Vagina (tissue), 2 donors: ENCODE measurements around the gene ZFYVE1.

ENCODE experiments used
- POLR2AphosphoS5 ChIP-seq, 2 donors: sonication (generic); formaldehyde crosslinking; IDR thresholded peaks; one replicate each; pipeline ENCODE4 v1.9.0; 2017; ENCODE audit warnings: antibody characterized with exemption in 2 of 2, mild to moderate bottlenecking in 2 of 2, low read depth in 1 of 2; ENCODE audit not compliant: insufficient read depth in 1 of 2
- TF ChIP-seq, protein P1 (sequence below), 3 experiments: fragments of 450-650 bp in 2 of 3; fragments of 200-600 bp in 1 of 3; sonication (generic) in 1 of 3; IDR thresholded peaks; one replicate each; pipeline ENCODE4 v1.5.1; 2017 to 2019; ENCODE audit warnings: antibody characterized with exemption in 3 of 3, mild to moderate bottlenecking in 2 of 3, moderate library complexity in 2 of 3

DNA sequence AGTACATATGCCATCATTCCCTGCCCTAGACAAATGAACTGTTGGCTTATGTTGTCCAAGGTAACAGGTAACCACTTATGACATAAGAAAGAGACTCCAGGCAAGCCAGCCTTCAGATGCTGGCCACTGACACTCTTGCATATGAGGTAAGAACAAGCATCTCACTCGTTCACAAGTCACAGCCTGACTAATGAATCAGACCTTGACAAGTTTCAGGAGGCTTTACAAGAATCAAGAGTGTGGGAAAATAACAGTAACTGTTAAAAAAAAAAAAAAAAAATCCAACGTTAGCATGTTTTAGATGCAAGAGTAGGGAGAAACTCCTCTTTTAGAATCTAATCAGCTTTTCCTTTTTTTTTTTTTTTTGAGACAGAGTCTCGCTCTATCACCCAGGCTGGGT, 40.7 kb downstream of the ZFYVE1 start:
- no peak for TF ChIP-seq POLR2AphosphoS5 (IDR thresholded peaks at IDR 0.05; ENCODE audit: insufficient read depth in 1 of 2, low read depth in 1 of 2)
- TF ChIP-seq, protein P1, sequence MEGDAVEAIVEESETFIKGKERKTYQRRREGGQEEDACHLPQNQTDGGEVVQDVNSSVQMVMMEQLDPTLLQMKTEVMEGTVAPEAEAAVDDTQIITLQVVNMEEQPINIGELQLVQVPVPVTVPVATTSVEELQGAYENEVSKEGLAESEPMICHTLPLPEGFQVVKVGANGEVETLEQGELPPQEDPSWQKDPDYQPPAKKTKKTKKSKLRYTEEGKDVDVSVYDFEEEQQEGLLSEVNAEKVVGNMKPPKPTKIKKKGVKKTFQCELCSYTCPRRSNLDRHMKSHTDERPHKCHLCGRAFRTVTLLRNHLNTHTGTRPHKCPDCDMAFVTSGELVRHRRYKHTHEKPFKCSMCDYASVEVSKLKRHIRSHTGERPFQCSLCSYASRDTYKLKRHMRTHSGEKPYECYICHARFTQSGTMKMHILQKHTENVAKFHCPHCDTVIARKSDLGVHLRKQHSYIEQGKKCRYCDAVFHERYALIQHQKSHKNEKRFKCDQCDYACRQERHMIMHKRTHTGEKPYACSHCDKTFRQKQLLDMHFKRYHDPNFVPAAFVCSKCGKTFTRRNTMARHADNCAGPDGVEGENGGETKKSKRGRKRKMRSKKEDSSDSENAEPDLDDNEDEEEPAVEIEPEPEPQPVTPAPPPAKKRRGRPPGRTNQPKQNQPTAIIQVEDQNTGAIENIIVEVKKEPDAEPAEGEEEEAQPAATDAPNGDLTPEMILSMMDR (IDR thresholded peaks at IDR 0.05), result no peak
